SU-DHL-6 (cell line): Measurements from ENCODE around the gene NANP.
"Not testable (repeated sequence)": the region's sequence is repeated elsewhere in the genome, so short reads cannot be mapped to it uniquely, and the experiment has no call there.

Source experiments
- H2AFZ ChIP-seq: fragments of 200-600 bp; sonication (generic); 2 replicates; pipeline ENCODE4 v1.6.1; 2014; ENCODE audit warnings: low read depth, mild to moderate bottlenecking, moderate library complexity, mixed read lengths, antibody characterized with exemption, low read length; ENCODE audit not compliant: severe bottlenecking
- H3F3A ChIP-seq: fragments of 200-600 bp; shearing (Covaris generic); 2 replicates; pipeline ENCODE4 v1.6.0; 2016; ENCODE audit warnings: antibody characterized with exemption, mild to moderate bottlenecking; ENCODE audit not compliant: insufficient read depth
- H3K27ac ChIP-seq: fragments of 200-600 bp; sonication (generic); 2 replicates; pipeline ENCODE4 v1.5.1; 2016; ENCODE audit warnings: low read depth, mild to moderate bottlenecking, low read length, moderate library complexity, mixed read lengths
- H3K27me3 ChIP-seq: fragments of 200-600 bp; sonication (generic), shearing (Covaris generic); 2 replicates; pipeline ENCODE4 v1.6.0; 2014; ENCODE audit warnings: mild to moderate bottlenecking, low read length
- H3K36me3 ChIP-seq: fragments of 200-600 bp; sonication (generic); 2 replicates; pipeline ENCODE4 v1.6.1; 2014; ENCODE audit warnings: mild to moderate bottlenecking, low read length, mixed read lengths
- H3K4me2 ChIP-seq: fragments of 300-600, 200-600 bp; shearing (Covaris generic), sonication (generic); 2 replicates; pipeline ENCODE4 v1.6.0; 2014; ENCODE audit warnings: low read length, low read depth, mild to moderate bottlenecking; ENCODE audit not compliant: poor library complexity, severe bottlenecking
- H3K4me3 ChIP-seq: fragments of 200-600 bp; sonication (generic); 2 replicates; pipeline ENCODE4 v1.5.1; 2014; ENCODE audit warnings: antibody characterized with exemption, low read length, mild to moderate bottlenecking, mixed read lengths; ENCODE audit not compliant: insufficient read depth, poor library complexity, severe bottlenecking
- H3K79me2 ChIP-seq: fragments of 200-600 bp; sonication (generic); 2 replicates; pipeline ENCODE4 v1.6.1; 2014; ENCODE audit warnings: mild to moderate bottlenecking, low read length, moderate library complexity; ENCODE audit not compliant: insufficient read depth
- H3K9ac ChIP-seq: fragments of 200-600 bp; sonication (generic); 2 replicates; pipeline ENCODE4 v1.7.0; 2014; ENCODE audit warnings: mild to moderate bottlenecking, low read length
- H3K9me2 ChIP-seq: fragments of 200-600 bp; sonication (generic); replicated peaks from 2 replicates; pipeline ENCODE4 v1.6.1; 2014; ENCODE audit warnings: low read length; ENCODE audit not compliant: insufficient read depth
- H3K9me3 ChIP-seq: fragments of 200-600 bp; sonication (generic); 2 replicates; pipeline ENCODE4 v1.6.1; 2014; ENCODE audit warnings: low read length, mixed read lengths; ENCODE audit not compliant: insufficient read depth
- H4K20me1 ChIP-seq: fragments of 200-600 bp; sonication (generic); 2 replicates; pipeline ENCODE4 v1.6.1; 2014; ENCODE audit warnings: low read depth, mild to moderate bottlenecking, antibody characterized with exemption, low read length, moderate library complexity, mixed read lengths
- CTCF ChIP-seq: fragments of 200-600 bp; sonication (generic); IDR thresholded peaks from one replicate; pipeline ENCODE4 v1.5.1; 2017; ENCODE audit warnings: antibody characterized with exemption, mild to moderate bottlenecking, low read length, moderate library complexity; ENCODE audit not compliant: insufficient read depth, poor library complexity, severe bottlenecking
- EZH2phosphoT487 ChIP-seq: fragments of 200-600 bp; sonication (generic), shearing (Covaris generic); conservative IDR thresholded peaks from 2 replicates; pipeline ENCODE4 v1.6.1; 2018; ENCODE audit warnings: mild to moderate bottlenecking, antibody characterized with exemption, low read length, moderate library complexity, mixed read lengths

Gene NANP

DNA sequence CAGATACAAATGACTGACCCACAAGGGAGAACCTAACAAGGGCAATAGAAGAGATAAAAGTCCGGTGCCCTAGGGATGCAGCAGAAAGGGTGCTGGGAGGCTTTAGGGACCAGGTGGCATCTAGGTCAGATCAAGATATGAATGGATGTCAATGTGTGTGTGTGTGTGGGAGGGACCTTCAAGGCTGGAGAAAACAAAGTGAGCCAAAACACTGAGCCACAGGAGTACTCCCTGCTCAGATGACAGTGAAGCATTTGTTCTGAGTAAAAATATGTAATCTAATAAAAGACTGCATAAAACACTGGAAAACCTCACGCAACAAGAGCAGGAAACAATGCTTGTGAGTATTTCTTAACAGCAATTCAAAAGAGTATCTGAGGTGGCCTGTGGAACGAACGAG is 44.6 kb upstream of the NANP start:
- Histone ChIP-seq H3K27ac (no peak overlapping the region), H3K9me2 (no peaks in the 10 kb centered on the region), H3K9me3 (no peaks in the 10 kb centered on the region), H3K27me3 (no peaks in the 10 kb centered on the region), H3K4me3 (no peak overlapping the region), H3K4me2 (no peak overlapping the region), H3F3A (no peaks in the 10 kb centered on the region), H2AFZ (no peak overlapping the region), H3K79me2 (no peaks in the 10 kb centered on the region), H3K9ac (no peak overlapping the region), H3K36me3 (no peaks in the 10 kb centered on the region), H4K20me1 (no peaks in the 10 kb centered on the region)
- TF ChIP-seq CTCF (no peak), EZH2phosphoT487 (no peak)

- Histone ChIP-seq H3K36me3 (no peaks in the 10 kb centered on the region), H4K20me1 (no peaks in the 10 kb centered on the region), H3K4me2 (no peak overlapping the region), H3K9me3 (no peaks in the 10 kb centered on the region), H3K9me2 (no peaks in the 10 kb centered on the region), H3K4me3 (no peak overlapping the region), H3F3A (no peaks in the 10 kb centered on the region), H3K27me3 (no peaks in the 10 kb centered on the region), H2AFZ (no peak overlapping the region), H3K27ac (no peak overlapping the region), H3K9ac (no peak overlapping the region), H3K79me2 (no peaks in the 10 kb centered on the region)
- TF ChIP-seq CTCF: no peak
- no peak for TF ChIP-seq EZH2phosphoT487
Measured at GRCh38 chr20:25659999-25660398, 36.2 kb upstream of the NANP start.

DNA sequence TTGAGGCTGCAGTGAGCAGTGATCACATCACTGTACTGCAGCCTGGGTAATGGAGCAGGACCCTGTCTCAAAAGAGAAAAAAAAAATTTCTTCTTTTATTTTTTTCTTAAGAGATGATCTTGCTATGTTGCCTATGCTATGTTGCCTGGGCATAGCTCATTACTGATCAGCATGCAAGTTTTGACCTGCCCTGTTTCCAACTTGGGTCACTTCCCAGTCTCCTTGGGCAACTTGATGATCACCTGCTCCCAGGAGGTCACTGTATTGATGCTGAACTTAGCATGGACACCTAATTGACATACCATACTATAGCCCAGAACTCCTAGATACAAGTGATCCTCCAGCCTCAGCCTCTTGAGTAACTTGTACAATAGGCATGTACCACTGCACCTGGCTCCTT is 30.7 kb upstream of the NANP start:
- H2AFZ ChIP-seq: no peak overlapping the region
- H3F3A ChIP-seq: no peaks in the 10 kb centered on the region
- no peaks in the 10 kb centered on the region for H3K9me3 ChIP-seq
- no peak overlapping the region for H3K4me2 ChIP-seq
- no peaks in the 10 kb centered on the region for H4K20me1 ChIP-seq
- no peak overlapping the region for H3K9ac ChIP-seq
- TF ChIP-seq EZH2phosphoT487: no peak
- no peak for TF ChIP-seq CTCF
- no peaks in the 10 kb centered on the region for H3K27me3 ChIP-seq
- H3K36me3 ChIP-seq: no peaks in the 10 kb centered on the region
- H3K27ac ChIP-seq: no peak overlapping the region
- H3K79me2 ChIP-seq: no peaks in the 10 kb centered on the region
- H3K9me2 ChIP-seq: no peaks in the 10 kb centered on the region
- no peak overlapping the region for H3K4me3 ChIP-seq

- not testable (repeated sequence) for H3K9ac ChIP-seq, H3K4me3 ChIP-seq, H3K4me2 ChIP-seq, H3F3A ChIP-seq, H2AFZ ChIP-seq, H4K20me1 ChIP-seq, H3K79me2 ChIP-seq, H3K36me3 ChIP-seq, H3K27ac ChIP-seq, H3K9me3 ChIP-seq, H3K27me3 ChIP-seq, H3K9me2 ChIP-seq
Measured at GRCh38 chr20:25652866-25653265, 29.1 kb upstream of the NANP start.
